Measurements from ENCODE around the gene CTAG1B. TPM values are rescaled to one million over a fixed set of nuclear protein-coding genes. Genes with fewer than 3 reads are reported as not detected.
"Not testable (repeated sequence)": the region's sequence is repeated elsewhere in the genome, so short reads cannot be mapped to it uniquely, and the experiment has no call there.

The CTAG1B gene
- total RNA-seq, 1 donor from 2014 or later, result not detected

DNA sequence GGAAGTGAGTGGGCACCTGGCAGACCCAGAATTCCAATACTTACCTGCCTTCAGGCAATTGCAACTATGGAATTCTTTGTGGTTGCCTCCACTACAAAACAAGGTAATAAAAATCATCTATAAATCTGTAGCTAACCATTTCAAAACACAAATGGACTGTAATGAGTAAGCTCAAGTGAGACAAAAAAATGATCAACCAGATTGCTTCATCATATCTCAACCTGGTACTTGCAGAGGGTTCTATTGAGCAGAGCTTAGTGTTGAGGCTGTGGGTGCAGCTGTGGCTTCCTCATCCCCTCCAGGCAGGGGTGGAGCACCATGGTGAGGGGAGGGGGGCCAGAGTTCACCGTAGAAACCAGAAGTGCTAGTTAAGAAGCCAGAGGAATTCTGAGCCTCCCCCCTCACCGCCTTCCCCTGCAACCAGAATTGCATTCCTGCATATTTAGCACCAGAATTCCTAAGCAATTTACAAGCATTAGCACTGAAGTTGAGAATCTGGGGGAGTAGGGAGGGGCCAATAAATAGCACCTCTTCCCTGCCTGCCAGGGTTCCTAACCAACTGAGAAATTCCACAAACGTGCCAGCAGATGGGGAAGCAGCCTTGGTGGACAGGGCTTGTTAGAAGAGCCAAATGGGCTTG lies 22.7 kb downstream of the CTAG1B start:
- no peak for TF ChIP-seq CTCF (IDR thresholded peaks at IDR 0.05; ENCODE audit: unreplicated experiment)
- H3K27ac Mint-ChIP-seq (ENCODE audit: unreplicated experiment), result no peak overlapping the region
- H3K4me1 Mint-ChIP-seq (ENCODE audit: unreplicated experiment), result no peaks in the 10 kb centered on the region
- H3K27me3 Mint-ChIP-seq (ENCODE audit: unreplicated experiment), result peaks cover 3% of the 10 kb centered on the region
- no peaks in the 10 kb centered on the region for H3K36me3 Mint-ChIP-seq (ENCODE audit: low read depth, unreplicated experiment)
- H3K4me3 Mint-ChIP-seq (ENCODE audit: unreplicated experiment), result no peak overlapping the region
- DNase-seq (ENCODE audit: low spot score), result no peak
- H3K9me3 Mint-ChIP-seq (ENCODE audit: unreplicated experiment), result no peaks in the 10 kb centered on the region

- no peaks in the 10 kb centered on the region for H3K36me3 Mint-ChIP-seq (ENCODE audit: low read depth, unreplicated experiment)
- peaks cover 3% of the 10 kb centered on the region for H3K27me3 Mint-ChIP-seq (ENCODE audit: unreplicated experiment)
- no peaks in the 10 kb centered on the region for H3K4me1 Mint-ChIP-seq (ENCODE audit: unreplicated experiment)
- no peak for TF ChIP-seq CTCF (IDR thresholded peaks at IDR 0.05; ENCODE audit: unreplicated experiment)
- DNase-seq (ENCODE audit: low spot score), result no peak
- H3K9me3 Mint-ChIP-seq (ENCODE audit: unreplicated experiment), result no peaks in the 10 kb centered on the region
- H3K27ac Mint-ChIP-seq (ENCODE audit: unreplicated experiment), result no peak overlapping the region
- no peak overlapping the region for H3K4me3 Mint-ChIP-seq (ENCODE audit: unreplicated experiment)
Observed at GRCh38 chrX:154595559-154596249, 23.4 kb downstream of the CTAG1B start.

- Mint-ChIP-seq H3K4me1 (ENCODE audit: unreplicated experiment) (no peaks in the 10 kb centered on the region), H3K9me3 (ENCODE audit: unreplicated experiment) (no peaks in the 10 kb centered on the region), H3K27me3 (ENCODE audit: unreplicated experiment) (peaks cover 1% of the 10 kb centered on the region), H3K4me3 (ENCODE audit: unreplicated experiment) (no peak overlapping the region), H3K27ac (ENCODE audit: unreplicated experiment) (no peak overlapping the region), H3K36me3 (ENCODE audit: low read depth, unreplicated experiment) (no peaks in the 10 kb centered on the region)
- no peak for DNase-seq (ENCODE audit: low spot score)
- TF ChIP-seq CTCF (IDR thresholded peaks at IDR 0.05; ENCODE audit: unreplicated experiment), result no peak
Observed at GRCh38 chrX:154594491-154594890, 24.6 kb downstream of the CTAG1B start.

GRCh38 chrX:154593201-154593600 lies 25.9 kb downstream of the CTAG1B start:
- TF ChIP-seq CTCF (IDR thresholded peaks at IDR 0.05; ENCODE audit: unreplicated experiment), result no peak
- H3K27me3 Mint-ChIP-seq (ENCODE audit: unreplicated experiment), result peaks cover 1% of the 10 kb centered on the region
- H3K27ac Mint-ChIP-seq (ENCODE audit: unreplicated experiment), result no peak overlapping the region
- no peak for DNase-seq (ENCODE audit: low spot score)
- no peaks in the 10 kb centered on the region for H3K4me1 Mint-ChIP-seq (ENCODE audit: unreplicated experiment)
- no peaks in the 10 kb centered on the region for H3K36me3 Mint-ChIP-seq (ENCODE audit: low read depth, unreplicated experiment)
- H3K9me3 Mint-ChIP-seq (ENCODE audit: unreplicated experiment), result no peaks in the 10 kb centered on the region
- H3K4me3 Mint-ChIP-seq (ENCODE audit: unreplicated experiment), result no peak overlapping the region

- Mint-ChIP-seq H3K36me3 (ENCODE audit: low read depth, unreplicated experiment) (no peaks in the 10 kb centered on the region), H3K9me3 (ENCODE audit: unreplicated experiment) (no peaks in the 10 kb centered on the region), H3K4me3 (ENCODE audit: unreplicated experiment) (no peak overlapping the region), H3K27ac (ENCODE audit: unreplicated experiment) (no peak overlapping the region), H3K27me3 (ENCODE audit: unreplicated experiment) (peaks cover 1% of the 10 kb centered on the region), H3K4me1 (ENCODE audit: unreplicated experiment) (no peaks in the 10 kb centered on the region)
- TF ChIP-seq CTCF (IDR thresholded peaks at IDR 0.05; ENCODE audit: unreplicated experiment), result no peak
- no peak for DNase-seq (ENCODE audit: low spot score)
Observed at GRCh38 chrX:154592505-154592904, 26.6 kb downstream of the CTAG1B start.

GRCh38 chrX:154590415-154590814 lies 28.7 kb downstream of the CTAG1B start:
- H3K36me3 Mint-ChIP-seq (ENCODE audit: low read depth, unreplicated experiment); H3K4me3 Mint-ChIP-seq (ENCODE audit: unreplicated experiment); H3K27ac Mint-ChIP-seq (ENCODE audit: unreplicated experiment); DNase-seq (ENCODE audit: low spot score); H3K4me1 Mint-ChIP-seq (ENCODE audit: unreplicated experiment); H3K9me3 Mint-ChIP-seq (ENCODE audit: unreplicated experiment); H3K27me3 Mint-ChIP-seq (ENCODE audit: unreplicated experiment): not testable (repeated sequence)

- H3K4me1 Mint-ChIP-seq (ENCODE audit: unreplicated experiment); H3K27me3 Mint-ChIP-seq (ENCODE audit: unreplicated experiment); H3K9me3 Mint-ChIP-seq (ENCODE audit: unreplicated experiment); H3K36me3 Mint-ChIP-seq (ENCODE audit: low read depth, unreplicated experiment); H3K4me3 Mint-ChIP-seq (ENCODE audit: unreplicated experiment); H3K27ac Mint-ChIP-seq (ENCODE audit: unreplicated experiment); DNase-seq (ENCODE audit: low spot score): not testable (repeated sequence)
Observed at GRCh38 chrX:154584585-154585183, 34.4 kb downstream of the CTAG1B start, which contains the start of gene CTAG1A. TSS of gene CTAG1A (plus strand) at chrX:154585133. CDS start at chrX:154585207, 74 bp downstream.

All from endothelial cell (in vitro differentiated cells).